Body of pancreas (tissue), 4 donors: Measurements from ENCODE around the gene GGCX.
"Not testable (repeated sequence)": the region's sequence is repeated elsewhere in the genome, so short reads cannot be mapped to it uniquely, and the experiment has no call there.

Source experiments
- CTCF ChIP-seq, 7 experiments: fragments of 450-650 bp in 4 of 7; fragments of 200-600 bp in 3 of 7; sonication (generic) in 3 of 7; IDR thresholded peaks; one replicate each; pipeline ENCODE4 v1.5.1; 2016 to 2019; ENCODE audit warnings: antibody characterized with exemption in 7 of 7
- POLR2A ChIP-seq, 3 donors: fragments of 450-650 bp; IDR thresholded peaks; one replicate each; pipeline ENCODE4 v1.6.1; 2016; ENCODE audit warnings: antibody characterized with exemption in 3 of 3, mild to moderate bottlenecking in 2 of 3

- not testable (repeated sequence) for TF ChIP-seq POLR2A, CTCF (IDR thresholded peaks at IDR 0.05)
These were observed 31.0 kb upstream of the GGCX start for GRCh38 chr2:85592299-85592698.
